HepG2 (cell line): ENCODE results near the gene IGFN1. TPM values are rescaled to one million over a fixed set of nuclear protein-coding genes. Genes with fewer than 3 reads are reported as not detected.

ENCODE experiments used
- ARHGAP35 ChIP-seq: sonication (generic); formaldehyde crosslinking; IDR thresholded peaks from 2 replicates; pipeline ENCODE4 v1.9.0; 2022; ENCODE audit warnings: mild to moderate bottlenecking, inconsistent platforms, moderate library complexity, missing genetic modification reagents, borderline replicate concordance
- ARID3A ChIP-seq: IDR thresholded peaks from 2 replicates; pipeline ENCODE4 v1.6.1; 2012; ENCODE audit warnings: low read depth, low read length, improper control_type of control experiment
- CENPX ChIP-seq: sonication (generic); formaldehyde crosslinking; IDR thresholded peaks from 2 replicates; pipeline ENCODE4 v1.9.0; 2021; ENCODE audit warnings: mild to moderate bottlenecking, missing genetic modification reagents, moderate library complexity
- DDIT3 ChIP-seq: sonication (generic); formaldehyde crosslinking; IDR thresholded peaks from 2 replicates; pipeline ENCODE4 v1.4.0; 2020; ENCODE audit warnings: mild to moderate bottlenecking, missing genetic modification reagents
- HMG20A ChIP-seq: IDR thresholded peaks from 2 replicates; pipeline ENCODE4 v1.6.1; 2016; ENCODE audit warnings: borderline replicate concordance
- JUN ChIP-seq: sonication (generic); formaldehyde crosslinking; IDR thresholded peaks from 2 replicates; pipeline ENCODE4 v1.4.0; 2020; ENCODE audit warnings: mild to moderate bottlenecking, missing genetic modification reagents
- KDM4B ChIP-seq: sonication (generic); formaldehyde crosslinking; IDR thresholded peaks from 2 replicates; pipeline ENCODE4 v1.4.0; 2020; ENCODE audit warnings: missing genetic modification reagents
- MAFG ChIP-seq: sonication (generic); formaldehyde crosslinking; IDR thresholded peaks from 2 replicates; pipeline ENCODE4 v1.5.1; 2020; ENCODE audit warnings: mild to moderate bottlenecking, missing genetic modification reagents
- RORA ChIP-seq: sonication (generic); formaldehyde crosslinking; IDR thresholded peaks from 2 replicates; pipeline ENCODE4 v1.5.0; 2020; ENCODE audit warnings: mild to moderate bottlenecking, missing genetic modification reagents, moderate library complexity
- SRSF1 ChIP-seq: fragments of 200-400 bp; formaldehyde crosslinking; optimal IDR thresholded peaks from 2 replicates; pipeline ENCODE3; 2017; ENCODE audit warnings: mild to moderate bottlenecking, low read depth, low read length, moderate library complexity
- SSRP1 ChIP-seq: IDR thresholded peaks from 2 replicates; pipeline ENCODE4 v1.6.1; 2016; ENCODE audit warnings: control low read depth
- USF2 ChIP-seq, 2 experiments: sonication (generic) in 1 of 2; formaldehyde crosslinking in 1 of 2; IDR thresholded peaks; 2 replicates each; pipeline versions ENCODE4 v1.5.1 to v1.6.1; 2011 to 2020; ENCODE audit warnings: borderline replicate concordance in 1 of 2, low read depth in 1 of 2, low read length in 1 of 2, mild to moderate bottlenecking in 1 of 2, missing genetic modification reagents in 1 of 2, moderate library complexity in 1 of 2
- ZBTB1 ChIP-seq: sonication (generic); formaldehyde crosslinking; IDR thresholded peaks from 2 replicates; pipeline ENCODE4 v1.4.0; 2020; ENCODE audit warnings: missing genetic modification reagents, borderline replicate concordance
- ZBTB20 ChIP-seq: sonication (generic); formaldehyde crosslinking; IDR thresholded peaks from 2 replicates; pipeline ENCODE4 v1.8.1; 2023; ENCODE audit warnings: missing genetic modification reagents, low read depth, mild to moderate bottlenecking, borderline replicate concordance
- ZNF207 ChIP-seq: fragments of 450-650 bp; IDR thresholded peaks from 2 replicates; pipeline ENCODE4 v1.6.1; 2016; ENCODE audit warnings: antibody characterized with exemption, borderline replicate concordance
- ZNF337 ChIP-seq: sonication (generic); formaldehyde crosslinking; IDR thresholded peaks from 2 replicates; pipeline ENCODE4 v1.5.1; 2020; ENCODE audit warnings: missing genetic modification reagents, low read depth, mild to moderate bottlenecking, borderline replicate concordance
- ZNF607 ChIP-seq: sonication (generic); formaldehyde crosslinking; IDR thresholded peaks from 2 replicates; pipeline ENCODE4 v1.5.1; 2020; ENCODE audit warnings: missing genetic modification reagents, mild to moderate bottlenecking, borderline replicate concordance
- ZNF839 ChIP-seq: sonication (generic); formaldehyde crosslinking; IDR thresholded peaks from 2 replicates; pipeline ENCODE4 v1.4.0; 2020; ENCODE audit warnings: missing genetic modification reagents, mild to moderate bottlenecking, borderline replicate concordance
- polyA plus RNA-seq, 8 experiments: library from polyadenylated mRNA; depleted of rRNA in 3 of 8; stranded (reverse) in 7 of 8; unstranded in 1 of 8; fragments of >200 nt; fragmentation: Illumina TruSeq in 4 of 8; extraction: Trizol in 4 of 8; gene quantifications; 2 replicates each; pipeline versions ENCODE4 v1.2.1 to v1.2.3, GENCODE V29; 2011 to 2016; ENCODE audit warnings: low read depth in 4 of 8, missing spikeins in 1 of 8, mixed read lengths in 1 of 8; ENCODE audit not compliant: insufficient read depth in 1 of 8
- total RNA-seq, 5 experiments: library from RNA; depleted of rRNA; stranded (reverse); fragments of >200 nt; fragmentation: Illumina TruSeq; extraction: Trizol; gene quantifications; 2 replicates each; pipeline ENCODE4 v1.2.3, GENCODE V29; 2016; ENCODE audit warnings: low read depth in 1 of 5
- TF ChIP-seq, protein P1 (sequence below): sonication (generic); formaldehyde crosslinking; IDR thresholded peaks from 2 replicates; pipeline ENCODE4 v1.4.0; 2020; ENCODE audit warnings: missing genetic modification reagents, mild to moderate bottlenecking, borderline replicate concordance
- TF ChIP-seq, protein P2 (sequence below): sonication (generic); formaldehyde crosslinking; IDR thresholded peaks from 2 replicates; pipeline ENCODE4 v1.9.0; 2022; ENCODE audit warnings: low read depth, missing genetic modification reagents

Gene IGFN1
- total and polyA plus RNA-seq, 2 of the 13 experiments (the other 11 are each of a cell fraction or from before 2014, with no cell fraction given) = 0.04 to 0.05 TPM

GRCh38 chr1:201154389-201155165 lies 36.0 kb upstream of the IGFN1 start, which contains the start of gene TMEM9 (continued):
- TF ChIP-seq ARID3A (no peak), ZNF839 (CRISPR knock-in tag) (no peak), CENPX (CRISPR knock-in tag) (no peak), USF2 (IDR thresholded peaks at IDR 0.05; ENCODE audit: low read depth, low read length) (no peak), USF2 (CRISPR knock-in tag; IDR thresholded peaks at IDR 0.05; ENCODE audit: borderline replicate concordance) (no peak), RORA (no peak), ZNF337 (CRISPR knock-in tag) (no peak), HMG20A (no peak), ZNF207 (no peak), SSRP1 (no peak), KDM4B (CRISPR knock-in tag) (no peak), ZBTB1 (CRISPR knock-in tag) (no peak), SRSF1 (no peak), ARHGAP35 (CRISPR knock-in tag) (no peak), ZBTB20 (no peak), JUN (0 out of 2 replicates have a peak, but pooled peaks have one; percentile 22), ZNF607 (CRISPR knock-in tag) (no peak), DDIT3 (no peak), MAFG (CRISPR knock-in tag) (no peak)
- TF ChIP-seq, protein P1, sequence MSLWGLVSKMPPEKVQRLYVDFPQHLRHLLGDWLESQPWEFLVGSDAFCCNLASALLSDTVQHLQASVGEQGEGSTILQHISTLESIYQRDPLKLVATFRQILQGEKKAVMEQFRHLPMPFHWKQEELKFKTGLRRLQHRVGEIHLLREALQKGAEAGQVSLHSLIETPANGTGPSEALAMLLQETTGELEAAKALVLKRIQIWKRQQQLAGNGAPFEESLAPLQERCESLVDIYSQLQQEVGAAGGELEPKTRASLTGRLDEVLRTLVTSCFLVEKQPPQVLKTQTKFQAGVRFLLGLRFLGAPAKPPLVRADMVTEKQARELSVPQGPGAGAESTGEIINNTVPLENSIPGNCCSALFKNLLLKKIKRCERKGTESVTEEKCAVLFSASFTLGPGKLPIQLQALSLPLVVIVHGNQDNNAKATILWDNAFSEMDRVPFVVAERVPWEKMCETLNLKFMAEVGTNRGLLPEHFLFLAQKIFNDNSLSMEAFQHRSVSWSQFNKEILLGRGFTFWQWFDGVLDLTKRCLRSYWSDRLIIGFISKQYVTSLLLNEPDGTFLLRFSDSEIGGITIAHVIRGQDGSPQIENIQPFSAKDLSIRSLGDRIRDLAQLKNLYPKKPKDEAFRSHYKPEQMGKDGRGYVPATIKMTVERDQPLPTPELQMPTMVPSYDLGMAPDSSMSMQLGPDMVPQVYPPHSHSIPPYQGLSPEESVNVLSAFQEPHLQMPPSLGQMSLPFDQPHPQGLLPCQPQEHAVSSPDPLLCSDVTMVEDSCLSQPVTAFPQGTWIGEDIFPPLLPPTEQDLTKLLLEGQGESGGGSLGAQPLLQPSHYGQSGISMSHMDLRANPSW = no peak
- TF ChIP-seq, protein P2, sequence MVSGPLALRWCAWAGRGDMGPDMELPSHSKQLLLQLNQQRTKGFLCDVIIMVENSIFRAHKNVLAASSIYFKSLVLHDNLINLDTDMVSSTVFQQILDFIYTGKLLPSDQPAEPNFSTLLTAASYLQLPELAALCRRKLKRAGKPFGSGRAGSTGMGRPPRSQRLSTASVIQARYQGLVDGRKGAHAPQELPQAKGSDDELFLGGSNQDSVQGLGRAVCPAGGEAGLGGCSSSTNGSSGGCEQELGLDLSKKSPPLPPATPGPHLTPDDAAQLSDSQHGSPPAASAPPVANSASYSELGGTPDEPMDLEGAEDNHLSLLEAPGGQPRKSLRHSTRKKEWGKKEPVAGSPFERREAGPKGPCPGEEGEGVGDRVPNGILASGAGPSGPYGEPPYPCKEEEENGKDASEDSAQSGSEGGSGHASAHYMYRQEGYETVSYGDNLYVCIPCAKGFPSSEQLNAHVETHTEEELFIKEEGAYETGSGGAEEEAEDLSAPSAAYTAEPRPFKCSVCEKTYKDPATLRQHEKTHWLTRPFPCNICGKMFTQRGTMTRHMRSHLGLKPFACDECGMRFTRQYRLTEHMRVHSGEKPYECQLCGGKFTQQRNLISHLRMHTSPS = no peak
